ENCODE data around the gene RPS21.

The RPS21 gene

DNA sequence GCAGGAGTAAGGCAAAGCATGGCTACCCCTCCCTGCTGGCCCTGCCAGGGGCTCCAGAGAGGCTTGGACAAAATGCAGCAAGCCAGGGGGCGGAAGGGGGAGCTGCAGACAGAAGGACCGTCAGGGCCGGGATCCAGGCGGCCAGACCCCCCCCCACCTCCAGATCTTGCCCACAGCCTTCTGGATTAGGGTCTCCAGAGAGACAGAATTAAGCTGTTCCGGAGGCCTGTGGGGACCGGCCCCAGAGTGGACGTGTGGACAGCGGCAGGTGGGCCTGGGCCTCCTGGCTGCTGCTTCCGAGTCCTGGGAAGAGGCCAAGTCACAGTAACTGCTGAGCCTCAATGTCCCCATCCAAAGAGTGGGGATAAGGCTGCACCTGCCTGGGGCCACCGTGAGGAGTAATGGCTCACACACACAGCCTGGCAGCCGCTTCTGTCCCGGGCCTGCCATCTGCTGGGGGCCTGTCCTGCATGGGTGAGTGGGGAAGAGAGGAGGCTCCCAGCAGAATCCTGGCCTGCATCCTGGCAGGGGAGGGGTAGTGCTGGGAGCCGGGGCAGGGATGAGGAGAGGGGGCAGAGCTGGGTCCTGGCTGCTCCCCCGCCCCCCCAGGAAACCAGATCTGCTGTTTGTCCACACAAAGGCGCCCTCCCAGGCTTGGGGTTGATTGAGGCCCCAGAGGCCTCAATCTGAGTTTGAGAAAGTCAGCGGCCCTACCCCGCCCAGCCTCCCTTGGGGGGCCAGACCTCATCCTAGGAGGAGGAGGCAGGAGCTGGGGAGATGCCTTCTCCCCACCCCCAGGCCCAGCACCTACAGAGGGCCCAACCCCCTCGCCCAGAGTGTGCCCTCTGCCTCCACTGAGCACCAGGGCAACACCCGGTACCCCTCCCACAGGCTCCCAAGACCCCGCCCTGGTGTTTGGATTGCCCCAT, 23.6 kb upstream of the RPS21 start:
- H3K9ac ChIP-seq (ENCODE audit: low read depth, low read length, poor library complexity, severe bottlenecking) = no peak overlapping the region
- H3K79me2 ChIP-seq (ENCODE audit: insufficient read depth, low read length) = no peaks in the 10 kb centered on the region
- no peak overlapping the region for H3K4me3 ChIP-seq (ENCODE audit: low read length, poor library complexity, severe bottlenecking)
- H2AFZ ChIP-seq (ENCODE audit: low read length) = no peak overlapping the region
- H3K9me3 ChIP-seq (ENCODE audit: insufficient read depth, low read depth, low read length) = no peaks in the 10 kb centered on the region
- H4K20me1 ChIP-seq (ENCODE audit: insufficient read depth, low read length, poor library complexity, severe bottlenecking) = no peaks in the 10 kb centered on the region
- H3K9me2 ChIP-seq (replicated peaks; ENCODE audit: low read depth, low read length) = no peaks in the 10 kb centered on the region
- TF ChIP-seq, protein P1, sequence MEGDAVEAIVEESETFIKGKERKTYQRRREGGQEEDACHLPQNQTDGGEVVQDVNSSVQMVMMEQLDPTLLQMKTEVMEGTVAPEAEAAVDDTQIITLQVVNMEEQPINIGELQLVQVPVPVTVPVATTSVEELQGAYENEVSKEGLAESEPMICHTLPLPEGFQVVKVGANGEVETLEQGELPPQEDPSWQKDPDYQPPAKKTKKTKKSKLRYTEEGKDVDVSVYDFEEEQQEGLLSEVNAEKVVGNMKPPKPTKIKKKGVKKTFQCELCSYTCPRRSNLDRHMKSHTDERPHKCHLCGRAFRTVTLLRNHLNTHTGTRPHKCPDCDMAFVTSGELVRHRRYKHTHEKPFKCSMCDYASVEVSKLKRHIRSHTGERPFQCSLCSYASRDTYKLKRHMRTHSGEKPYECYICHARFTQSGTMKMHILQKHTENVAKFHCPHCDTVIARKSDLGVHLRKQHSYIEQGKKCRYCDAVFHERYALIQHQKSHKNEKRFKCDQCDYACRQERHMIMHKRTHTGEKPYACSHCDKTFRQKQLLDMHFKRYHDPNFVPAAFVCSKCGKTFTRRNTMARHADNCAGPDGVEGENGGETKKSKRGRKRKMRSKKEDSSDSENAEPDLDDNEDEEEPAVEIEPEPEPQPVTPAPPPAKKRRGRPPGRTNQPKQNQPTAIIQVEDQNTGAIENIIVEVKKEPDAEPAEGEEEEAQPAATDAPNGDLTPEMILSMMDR (conservative IDR thresholded peaks at IDR 0.05; ENCODE audit: low read length) = no peak
- no peak for TF ChIP-seq EZH2phosphoT487 (IDR thresholded peaks at IDR 0.05; ENCODE audit: borderline replicate concordance)
- no peaks in the 10 kb centered on the region for H3K4me1 ChIP-seq (ENCODE audit: insufficient read depth, low read length, poor library complexity, severe bottlenecking)
- no peaks in the 10 kb centered on the region for H3F3A ChIP-seq (ENCODE audit: low read depth)
- no peak overlapping the region for H3K4me2 ChIP-seq (ENCODE audit: low read depth, low read length, poor library complexity, severe bottlenecking)
- H3K36me3 ChIP-seq (ENCODE audit: insufficient read depth, low read length) = no peaks in the 10 kb centered on the region
- H3K27me3 ChIP-seq (ENCODE audit: insufficient read depth, low read length, poor library complexity, severe bottlenecking) = no peaks in the 10 kb centered on the region

DNA sequence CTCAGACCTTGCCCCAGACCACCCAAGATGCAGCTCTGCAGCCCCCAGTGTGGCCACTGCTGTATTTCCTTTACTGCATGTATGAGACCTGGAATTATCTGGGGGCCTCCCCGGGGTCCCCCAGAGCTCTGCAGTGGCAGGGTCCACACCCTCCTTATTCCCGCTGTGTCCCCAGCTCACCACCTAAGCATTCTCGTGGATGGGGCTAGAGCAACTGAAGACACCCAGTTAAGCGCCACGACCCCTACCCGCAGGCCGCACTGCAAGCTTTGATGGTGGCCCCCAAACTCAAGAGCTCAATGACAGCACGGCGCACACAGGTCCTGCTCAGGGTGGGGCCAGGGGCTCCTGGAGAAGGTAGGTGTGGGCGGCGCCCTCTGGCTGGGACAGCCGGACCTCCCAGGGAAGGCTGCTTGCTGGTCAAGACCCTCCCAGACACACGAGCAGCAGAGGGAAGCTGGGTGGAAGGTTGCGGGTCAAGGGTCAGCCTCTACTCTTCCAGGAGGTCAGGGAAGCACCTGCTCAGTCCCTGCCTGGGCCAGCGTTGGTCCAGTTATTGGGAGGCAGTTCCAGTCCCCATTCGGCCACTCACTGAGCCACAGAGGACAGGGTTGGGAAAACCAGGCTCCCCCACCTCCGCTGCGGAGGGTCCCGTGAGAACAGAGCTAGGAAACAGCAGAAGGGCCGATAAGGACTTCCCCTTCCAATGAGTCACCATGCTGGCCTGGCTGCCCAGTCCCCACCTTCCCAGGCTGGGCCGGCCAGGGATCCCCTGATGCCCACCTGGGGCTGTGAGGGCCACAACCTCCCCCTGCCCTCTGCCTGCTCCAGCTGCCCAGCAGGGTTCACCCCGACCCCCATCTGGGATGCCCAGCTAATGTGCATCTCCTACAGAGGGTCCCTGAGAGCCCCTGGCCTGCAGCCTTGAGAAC, 22.7 kb upstream of the RPS21 start:
- no peaks in the 10 kb centered on the region for H3K79me2 ChIP-seq (ENCODE audit: insufficient read depth, low read length)
- H3K4me2 ChIP-seq (ENCODE audit: low read depth, low read length, poor library complexity, severe bottlenecking) = no peak overlapping the region
- H3K4me1 ChIP-seq (ENCODE audit: insufficient read depth, low read length, poor library complexity, severe bottlenecking) = no peaks in the 10 kb centered on the region
- H4K20me1 ChIP-seq (ENCODE audit: insufficient read depth, low read length, poor library complexity, severe bottlenecking) = no peaks in the 10 kb centered on the region
- H3K4me3 ChIP-seq (ENCODE audit: low read length, poor library complexity, severe bottlenecking) = no peak overlapping the region
- no peak overlapping the region for H3K9ac ChIP-seq (ENCODE audit: low read depth, low read length, poor library complexity, severe bottlenecking)
- no peaks in the 10 kb centered on the region for H3K27me3 ChIP-seq (ENCODE audit: insufficient read depth, low read length, poor library complexity, severe bottlenecking)
- H3K9me2 ChIP-seq (replicated peaks; ENCODE audit: low read depth, low read length) = no peaks in the 10 kb centered on the region
- no peak overlapping the region for H2AFZ ChIP-seq (ENCODE audit: low read length)
- TF ChIP-seq, protein P1 (conservative IDR thresholded peaks at IDR 0.05; ENCODE audit: low read length) = no peak
- TF ChIP-seq EZH2phosphoT487 (IDR thresholded peaks at IDR 0.05; ENCODE audit: borderline replicate concordance) = no peak
- no peaks in the 10 kb centered on the region for H3K9me3 ChIP-seq (ENCODE audit: insufficient read depth, low read depth, low read length)
- no peaks in the 10 kb centered on the region for H3F3A ChIP-seq (ENCODE audit: low read depth)
- no peaks in the 10 kb centered on the region for H3K36me3 ChIP-seq (ENCODE audit: insufficient read depth, low read length)

DNA sequence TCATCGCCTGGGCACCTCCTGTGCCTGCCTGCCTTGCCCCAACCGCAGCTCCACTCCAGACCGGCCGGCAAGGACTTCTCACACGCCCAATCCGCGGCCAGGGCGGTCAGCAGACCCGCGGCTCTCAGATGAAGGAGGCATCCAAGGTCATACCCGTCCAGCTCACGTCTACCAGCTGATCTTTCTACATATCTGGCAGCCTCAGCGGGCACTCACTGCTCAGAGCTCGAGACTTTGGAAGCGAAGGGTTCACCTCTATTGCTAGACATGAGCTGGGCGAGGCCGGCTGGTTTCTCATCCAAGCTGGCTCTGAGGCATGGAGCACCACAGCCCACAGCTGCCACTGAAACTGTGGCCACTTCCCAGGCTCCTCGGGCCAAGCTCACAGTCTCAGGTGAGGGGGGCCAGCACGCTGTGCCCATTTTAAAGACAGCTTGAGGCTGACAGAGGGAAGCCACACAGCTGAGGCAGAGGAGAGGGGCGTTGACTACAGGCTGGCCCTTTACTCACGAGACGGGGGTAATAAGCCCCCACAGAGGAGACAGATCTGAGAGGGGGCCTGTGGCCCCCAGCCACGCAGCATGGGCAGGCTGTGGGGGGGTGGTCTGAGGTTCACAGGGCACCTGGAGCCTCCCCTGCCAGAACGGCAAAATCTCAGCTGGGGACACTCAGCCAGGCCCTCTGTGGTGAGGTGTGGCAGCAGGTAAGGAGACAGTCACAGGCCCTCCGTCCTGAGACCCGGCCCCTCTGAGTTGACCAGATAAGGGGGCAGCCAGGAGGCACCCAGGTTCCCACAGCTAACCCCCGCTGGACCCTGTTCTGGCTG, 21.8 kb upstream of the RPS21 start:
- H3K27me3 ChIP-seq (ENCODE audit: insufficient read depth, low read length, poor library complexity, severe bottlenecking) = no peaks in the 10 kb centered on the region
- TF ChIP-seq, protein P1 (conservative IDR thresholded peaks at IDR 0.05; ENCODE audit: low read length) = no peak
- no peak for TF ChIP-seq EZH2phosphoT487 (IDR thresholded peaks at IDR 0.05; ENCODE audit: borderline replicate concordance)
- no peaks in the 10 kb centered on the region for H3F3A ChIP-seq (ENCODE audit: low read depth)
- no peak overlapping the region for H3K9ac ChIP-seq (ENCODE audit: low read depth, low read length, poor library complexity, severe bottlenecking)
- no peaks in the 10 kb centered on the region for H3K4me1 ChIP-seq (ENCODE audit: insufficient read depth, low read length, poor library complexity, severe bottlenecking)
- H3K4me3 ChIP-seq (ENCODE audit: low read length, poor library complexity, severe bottlenecking) = no peak overlapping the region
- H3K79me2 ChIP-seq (ENCODE audit: insufficient read depth, low read length) = no peaks in the 10 kb centered on the region
- H3K9me3 ChIP-seq (ENCODE audit: insufficient read depth, low read depth, low read length) = no peaks in the 10 kb centered on the region
- H2AFZ ChIP-seq (ENCODE audit: low read length) = no peak overlapping the region
- H4K20me1 ChIP-seq (ENCODE audit: insufficient read depth, low read length, poor library complexity, severe bottlenecking) = no peaks in the 10 kb centered on the region
- H3K4me2 ChIP-seq (ENCODE audit: low read depth, low read length, poor library complexity, severe bottlenecking) = no peak overlapping the region
- H3K36me3 ChIP-seq (ENCODE audit: insufficient read depth, low read length) = no peaks in the 10 kb centered on the region
- no peaks in the 10 kb centered on the region for H3K9me2 ChIP-seq (replicated peaks; ENCODE audit: low read depth, low read length)

Measured in Loucy (cell line).